A549 (cell line): ENCODE results near the gene GRK5. TPM values are rescaled to one million over a fixed set of nuclear protein-coding genes. Genes with fewer than 3 reads are reported as not detected.

ENCODE experiments used
- ATAC-seq, 2 experiments: fragments of 200-7000 bp in 1 of 2; fragments of >200 bp in 1 of 2; cut with Nextera tagmentation in 1 of 2; cut with Tn5 transposase in 1 of 2; 3 replicates each; pipeline versions ENCODE4 v1.8.0 to v1.9.1; 2018 to 2020; ENCODE audit warnings: mild to moderate bottlenecking in 1 of 2, moderate library complexity in 1 of 2
- CTCF ChIA-PET: fragments of 300-600 bp; sonication (Branson Sonifier 250); formaldehyde crosslinking; extraction: SDS; loops from one replicate; lab custom pipeline; 2021; ENCODE audit warnings: antibody characterized with exemption, inconsistent platforms; lab: Yijun Ruan, JAX
- POLR2A ChIA-PET: fragments of 350-600 bp; formaldehyde crosslinking; extraction: SDS; loops from one replicate; lab custom pipeline; 2021; ENCODE audit warnings: antibody characterized with exemption, inconsistent platforms; lab: Yijun Ruan, JAX
- DNase-seq, 2 experiments: peaks; one replicate each; pipeline versions ENCODE4 v3.0.0 to v3.0.0-alpha.2; 2011 to 2016; ENCODE audit warnings: low read depth in 1 of 2, low spot score in 1 of 2
- FAIRE-seq: peaks from 2 replicates; lab custom pipeline; 2011; peaks lifted over from hg19 to GRCh38; lab: Jason Lieb, UNC
- H3K27ac ChIP-seq, 2 experiments: fragments of >200 bp; sonication (Bioruptor Twin); formaldehyde crosslinking; 3 replicates each; pipeline ENCODE4 v1.5.1; 2016 to 2017
- H3K4me1 ChIP-seq: fragments of >200 bp; sonication (Bioruptor Twin); formaldehyde crosslinking; 3 replicates; pipeline ENCODE4 v1.6.1; 2016
- H3K4me2 ChIP-seq: fragments of >200 bp; sonication (Bioruptor Twin); formaldehyde crosslinking; 3 replicates; pipeline ENCODE4 v1.6.1; 2016
- H3K4me3 ChIP-seq: fragments of >200 bp; sonication (Bioruptor Twin); formaldehyde crosslinking; 3 replicates; pipeline ENCODE4 v1.5.1; 2016
- H3K9me3 ChIP-seq: fragments of >200 bp; sonication (Bioruptor Twin); formaldehyde crosslinking; 3 replicates; pipeline ENCODE4 v1.6.1; 2016
- CHD4 ChIP-seq: fragments of 200-600 bp; sonication (generic); IDR thresholded peaks from 2 replicates; pipeline ENCODE4 v1.6.1; 2016; ENCODE audit warnings: antibody characterized with exemption, mild to moderate bottlenecking, borderline replicate concordance
- EHMT2 ChIP-seq: fragments of 200-600 bp; sonication (generic); IDR thresholded peaks from 2 replicates; pipeline ENCODE4 v1.6.1; 2016; ENCODE audit warnings: antibody characterized with exemption, low read depth, mild to moderate bottlenecking, moderate library complexity
- EP300 ChIP-seq, 2 experiments: fragments of >200 bp; sonication (Bioruptor Twin); formaldehyde crosslinking; IDR thresholded peaks; 2 replicates in 1 of 2; 3 replicates in 1 of 2; pipeline ENCODE4 v1.6.1; 2016 to 2017
- ESRRA ChIP-seq: fragments of 150-350 bp; IDR thresholded peaks from 2 replicates; pipeline ENCODE4 v1.6.1; 2014; ENCODE audit warnings: mild to moderate bottlenecking, low read length, borderline replicate concordance
- FOSB ChIP-seq: fragments of 250-450 bp; sonication (Bioruptor Pico); IDR thresholded peaks from 2 replicates; pipeline ENCODE4 v1.5.0; 2020; ENCODE audit warnings: mild to moderate bottlenecking, moderate library complexity
- HOXA7 ChIP-seq: fragments of 250-450 bp; sonication (Bioruptor Pico); IDR thresholded peaks from 2 replicates; pipeline ENCODE4 v1.5.0; 2020; ENCODE audit warnings: mild to moderate bottlenecking, moderate library complexity
- HOXB5 ChIP-seq: fragments of 250-450 bp; sonication (Bioruptor Pico); IDR thresholded peaks from 2 replicates; pipeline ENCODE4 v1.5.0; 2020; ENCODE audit warnings: mild to moderate bottlenecking, moderate library complexity
- KDM1A ChIP-seq: fragments of 200-600 bp; sonication (generic); IDR thresholded peaks from 2 replicates; pipeline ENCODE4 v1.6.1; 2016; ENCODE audit warnings: low read depth, mild to moderate bottlenecking
- MAZ ChIP-seq: fragments of 150-350 bp; IDR thresholded peaks from 2 replicates; pipeline ENCODE4 v1.6.1; 2014; ENCODE audit warnings: antibody characterized with exemption, low read depth, low read length, borderline replicate concordance
- MYC ChIP-seq: IDR thresholded peaks from 2 replicates; pipeline ENCODE4 v1.6.1; 2012; ENCODE audit warnings: mild to moderate bottlenecking, inconsistent platforms, low read length, improper control_type of control experiment, borderline replicate concordance
- POLR2A ChIP-seq: IDR thresholded peaks from 2 replicates; pipeline ENCODE4 v1.6.1; 2012; ENCODE audit warnings: mild to moderate bottlenecking, low read length
- RARB ChIP-seq: fragments of 250-450 bp; sonication (Bioruptor Pico); IDR thresholded peaks from 2 replicates; pipeline ENCODE4 v1.8.0; 2021; ENCODE audit warnings: mild to moderate bottlenecking, moderate library complexity
- RCOR1 ChIP-seq: fragments of 150-350 bp; IDR thresholded peaks from 2 replicates; pipeline ENCODE4 v1.6.1; 2014; ENCODE audit warnings: antibody characterized with exemption, low read length, low read depth
- RFX5 ChIP-seq: fragments of 450-650 bp; IDR thresholded peaks from 2 replicates; pipeline ENCODE4 v1.7.1; 2014; ENCODE audit warnings: antibody characterized with exemption, mild to moderate bottlenecking, moderate library complexity
- TFCP2L1 ChIP-seq: fragments of 250-450 bp; sonication (Bioruptor Pico); IDR thresholded peaks from 2 replicates; pipeline ENCODE4 v1.5.0; 2021; ENCODE audit warnings: mild to moderate bottlenecking
- TP53 ChIP-seq: fragments of 250-450 bp; sonication (Bioruptor Pico); IDR thresholded peaks from 2 replicates; pipeline ENCODE4 v1.5.0; 2021; ENCODE audit warnings: mild to moderate bottlenecking, moderate library complexity
- ZFP36 ChIP-seq: fragments of 450-650 bp; IDR thresholded peaks from 2 replicates; pipeline ENCODE4 v1.6.1; 2014; ENCODE audit warnings: borderline replicate concordance; ENCODE audit not compliant: partially characterized antibody
- ZNF302 ChIP-seq: fragments of 250-450 bp; sonication (Bioruptor Pico); IDR thresholded peaks from 2 replicates; pipeline ENCODE4 v1.9.0; 2021; ENCODE audit warnings: inconsistent platforms, mild to moderate bottlenecking, moderate library complexity
- WGBS: methylation state at CpG from one replicate; pipeline ENCODE4 v1.1.6; 2017; ENCODE audit errors: missing lambda C conversion rate; 5-methylcytosine and 5-hydroxymethylcytosine counted together
- polyA plus RNA-seq, 4 experiments: library from polyadenylated mRNA; depleted of rRNA in 3 of 4; stranded (reverse); fragments of >200 nt; fragmentation: RNase III in 1 of 4; extraction: RNeasy Plus Mini Kit Qiagen cat#74134 plus additional on column Dnase treatment in 1 of 4; gene quantifications; 2 replicates in 3 of 4; 3 replicates in 1 of 4; pipeline ENCODE4 v1.2.3, GENCODE V29; 2011 to 2017
- TF ChIP-seq, protein P1 (sequence below): fragments of >200 bp; sonication (Bioruptor Twin); formaldehyde crosslinking; IDR thresholded peaks from 3 replicates; pipeline ENCODE4 v1.6.1; 2016
- TF ChIP-seq, protein P2 (sequence below): fragments of 450-650 bp; IDR thresholded peaks from 2 replicates; pipeline ENCODE4 v1.6.1; 2014; ENCODE audit warnings: antibody characterized with exemption

GRK5 gene
- polyA plus RNA-seq, 2 of the 4 experiments (the other 2 are of a cell fraction): 5.0 to 7.9 TPM

DNA sequence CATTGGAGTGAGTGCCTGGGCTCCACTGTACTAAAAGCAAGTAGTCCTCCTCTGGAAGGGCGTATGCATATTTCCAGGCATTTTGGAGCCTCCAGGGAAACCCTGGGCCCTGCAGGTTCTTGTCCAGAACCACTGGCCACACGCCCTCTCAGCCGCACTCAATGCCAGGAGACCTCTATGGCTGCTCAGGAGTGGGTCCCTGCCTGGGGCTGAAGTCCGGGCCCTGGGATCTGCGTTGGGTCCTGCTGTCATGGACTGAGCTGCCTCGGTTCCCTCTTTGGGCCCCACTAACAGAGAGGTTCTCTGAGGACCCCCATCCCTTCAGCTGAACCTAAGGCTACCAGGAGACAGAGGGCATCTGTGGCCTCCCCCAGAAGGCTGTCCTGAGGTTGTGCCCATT lies 58.3 kb downstream of the GRK5 start:
- H3K4me1 ChIP-seq: peaks cover 26% of the 10 kb centered on the region
- ChIA-PET CTCF (interaction anchor here (0.8 to 1.3 kb wide), 3 partner anchors 9 to 180 kb away, joined by 3 read pairs; no protein-coding TSS in a partner anchor), POLR2A (no interaction called here)
- no peak overlapping the region for H3K4me3 ChIP-seq
- DNase-seq: no peak
- TF ChIP-seq TP53 (CRISPR knock-in tag) (no peak), RARB (CRISPR knock-in tag) (no peak), ESRRA (no peak), HOXA7 (CRISPR knock-in tag) (no peak), RFX5 (no peak)
- TF ChIP-seq, protein P1, sequence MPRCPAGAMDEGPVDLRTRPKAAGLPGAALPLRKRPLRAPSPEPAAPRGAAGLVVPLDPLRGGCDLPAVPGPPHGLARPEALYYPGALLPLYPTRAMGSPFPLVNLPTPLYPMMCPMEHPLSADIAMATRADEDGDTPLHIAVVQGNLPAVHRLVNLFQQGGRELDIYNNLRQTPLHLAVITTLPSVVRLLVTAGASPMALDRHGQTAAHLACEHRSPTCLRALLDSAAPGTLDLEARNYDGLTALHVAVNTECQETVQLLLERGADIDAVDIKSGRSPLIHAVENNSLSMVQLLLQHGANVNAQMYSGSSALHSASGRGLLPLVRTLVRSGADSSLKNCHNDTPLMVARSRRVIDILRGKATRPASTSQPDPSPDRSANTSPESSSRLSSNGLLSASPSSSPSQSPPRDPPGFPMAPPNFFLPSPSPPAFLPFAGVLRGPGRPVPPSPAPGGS: no peak
- no peaks in the 10 kb centered on the region for H3K9me3 ChIP-seq
- no peak for FAIRE-seq
- no peak for ATAC-seq
- H3K27ac ChIP-seq: no peak overlapping the region
- no peak overlapping the region for H3K4me2 ChIP-seq
- WGBS: 91% methylated on average over 6 of the region's 6 CpGs

DNA sequence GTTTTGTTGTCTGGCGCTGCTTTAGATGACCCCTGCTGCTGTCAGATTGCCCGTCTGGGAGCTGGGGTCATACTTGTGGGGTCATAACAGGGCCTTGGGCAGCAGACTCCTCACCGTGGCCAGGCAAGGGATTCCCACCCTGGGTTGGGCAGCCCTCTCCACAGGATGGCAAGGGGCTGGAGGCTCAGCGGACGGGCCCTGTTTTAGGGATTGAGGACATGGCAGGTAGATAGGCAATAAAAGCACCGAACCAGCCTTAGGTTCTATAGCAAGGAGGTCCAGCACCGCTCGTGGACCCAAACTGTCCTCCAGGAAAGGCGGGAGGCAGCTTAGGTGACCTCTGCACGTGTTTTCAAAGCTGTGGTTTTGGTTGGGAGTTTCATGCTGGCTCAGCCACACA lies 60.0 kb downstream of the GRK5 start:
- Histone ChIP-seq H3K4me2 (no peak overlapping the region), H3K9me3 (no peaks in the 10 kb centered on the region), H3K27ac (no peak overlapping the region), H3K4me1 (peaks cover 43% of the 10 kb centered on the region), H3K4me3 (no peak overlapping the region)
- DNase-seq (no peak), FAIRE-seq (no peak), ATAC-seq (no peak)
- TF ChIP-seq CHD4 (no peak), POLR2A (no peak), ESRRA (no peak), HOXB5 (no peak), RCOR1 (no peak), MYC (no peak), TFCP2L1 (CRISPR knock-in tag) (no peak), EHMT2 (no peak), EP300 (IDR thresholded peaks at IDR 0.05) (no peak), FOSB (CRISPR knock-in tag) (no peak), ZNF302 (CRISPR knock-in tag) (no peak)
- TF ChIP-seq, protein P1: no peak
- TF ChIP-seq, protein P2, sequence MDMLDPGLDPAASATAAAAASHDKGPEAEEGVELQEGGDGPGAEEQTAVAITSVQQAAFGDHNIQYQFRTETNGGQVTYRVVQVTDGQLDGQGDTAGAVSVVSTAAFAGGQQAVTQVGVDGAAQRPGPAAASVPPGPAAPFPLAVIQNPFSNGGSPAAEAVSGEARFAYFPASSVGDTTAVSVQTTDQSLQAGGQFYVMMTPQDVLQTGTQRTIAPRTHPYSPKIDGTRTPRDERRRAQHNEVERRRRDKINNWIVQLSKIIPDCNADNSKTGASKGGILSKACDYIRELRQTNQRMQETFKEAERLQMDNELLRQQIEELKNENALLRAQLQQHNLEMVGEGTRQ: no peak
- ChIA-PET POLR2A (no interaction called here), CTCF (interaction anchor here (0.8 to 2.1 kb wide), 6 partner anchors 58 to 592 kb away, joined by 3 to 7 read pairs (median 3); no protein-coding TSS in a partner anchor)
- 88% methylated on average over 8 of the region's 10 CpGs for WGBS

DNA sequence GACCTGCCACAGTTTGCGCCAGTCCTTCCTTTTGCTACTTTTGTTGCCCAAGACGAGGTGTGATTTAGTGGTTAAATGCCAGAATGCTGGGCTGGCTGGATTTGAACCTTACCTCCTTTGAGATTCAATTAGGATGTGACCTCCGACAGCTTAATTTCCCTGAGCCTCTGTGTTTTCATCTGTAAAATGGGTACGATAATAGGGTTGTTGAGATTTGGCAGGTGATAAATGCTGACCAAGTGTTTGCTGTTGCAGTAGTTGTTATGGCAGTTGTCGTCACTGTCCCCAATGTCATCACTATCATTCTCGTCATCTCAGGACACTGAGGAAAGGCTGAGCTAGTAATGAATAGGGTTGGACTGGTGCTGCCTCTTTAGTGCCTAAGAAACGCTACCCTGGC lies 61.1 kb downstream of the GRK5 start:
- WGBS: 95% methylated on average over 7 of the region's 7 CpGs
- ATAC-seq (no peak), FAIRE-seq (no peak), DNase-seq (no peak)
- no peaks in the 10 kb centered on the region for H3K9me3 ChIP-seq
- H3K4me2 ChIP-seq: no peak overlapping the region
- TF ChIP-seq HOXB5 (no peak), ZFP36 (no peak), MAZ (no peak), KDM1A (peak; percentile 84; the same call in 1 of the 2 replicates)
- peaks cover 41% of the 10 kb centered on the region for H3K4me1 ChIP-seq
- CTCF ChIA-PET: interaction anchor here (1.2 to 2.1 kb wide), 6 partner anchors 18 to 591 kb away, joined by 3 to 7 read pairs (median 3); no protein-coding TSS in a partner anchor
- POLR2A ChIA-PET: no interaction called here
- no peak overlapping the region for H3K27ac ChIP-seq
- H3K4me3 ChIP-seq: no peak overlapping the region
